Fibroblast of lung (primary cell): Measurements from ENCODE around the gene FSTL3.

Source experiments
- CTCF ChIP-seq, 2 donors: IDR thresholded peaks in 1 of 2; conservative IDR thresholded peaks in 1 of 2; 1 replicate in 1 of 2; 2 replicates in 1 of 2; pipeline ENCODE4 v1.5.1; 2011 to 2012; ENCODE audit warnings: low read length in 2 of 2, control low read depth in 1 of 2, inconsistent platforms in 1 of 2, low read depth in 1 of 2, mild to moderate bottlenecking in 1 of 2
- EZH2 ChIP-seq: IDR thresholded peaks from 2 replicates; pipeline ENCODE4 v1.5.1; 2012; ENCODE audit warnings: low read length, control low read depth, mild to moderate bottlenecking; ENCODE audit errors: missing control alignments

- TF ChIP-seq CTCF (conservative IDR thresholded peaks at IDR 0.05 in 1 of 2, IDR thresholded peaks at IDR 0.05 in 1 of 2; ENCODE audit: low read depth in 1 of 2, low read length in 2 of 2), result no peak
- TF ChIP-seq EZH2, result no peak
Observed at GRCh38 chr19:642767-643727, 33.1 kb upstream of the FSTL3 start.
